ENCODE data around the gene STARD13.
"Not testable (repeated sequence)": the region's sequence is repeated elsewhere in the genome, so short reads cannot be mapped to it uniquely, and the experiment has no call there.

The STARD13 gene

DNA sequence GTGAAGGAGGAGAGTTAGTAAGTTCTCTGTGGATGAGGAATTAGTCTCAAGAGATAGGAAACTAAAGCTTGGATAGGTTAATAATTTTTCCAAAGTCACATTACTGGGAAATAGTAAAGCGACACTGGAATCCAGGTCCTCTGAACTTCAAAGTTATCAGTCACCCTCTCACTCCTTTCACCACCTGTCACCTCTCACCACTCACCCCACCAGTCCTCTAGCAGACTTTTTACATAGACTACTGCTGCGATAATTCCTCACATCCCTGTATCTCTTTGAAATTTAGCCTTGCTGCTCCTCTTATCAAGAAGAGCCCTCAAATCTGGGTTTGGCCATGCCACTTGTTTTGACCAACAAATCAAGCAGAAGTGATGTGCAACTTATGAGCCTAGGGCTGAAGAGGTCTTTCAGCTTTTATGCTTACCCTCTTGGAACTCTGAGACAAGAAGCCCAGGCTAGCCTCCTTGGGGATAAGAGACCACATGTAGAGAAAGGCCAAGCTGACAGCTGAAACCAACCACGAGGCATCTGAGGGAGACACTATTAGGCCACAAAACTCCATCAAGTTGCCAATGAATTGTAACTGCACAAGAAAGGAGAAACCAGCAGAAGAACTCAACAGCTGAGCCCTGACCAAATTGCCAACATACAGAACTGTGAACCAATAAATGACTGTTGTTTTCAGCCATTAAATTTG lies 41.2 kb downstream of the STARD13 start:
- no peaks in the 10 kb centered on the region for H4K20me1 ChIP-seq
- no peak overlapping the region for H3K4me2 ChIP-seq
- no peaks in the 10 kb centered on the region for H3K36me3 ChIP-seq
- no peaks in the 10 kb centered on the region for H3K4me1 ChIP-seq
- no peak overlapping the region for H3K4me3 ChIP-seq
- no peak for TF ChIP-seq Cebpa-rat (IDR thresholded peaks at IDR 0.05)
- H3K27me3 ChIP-seq, result no peaks in the 10 kb centered on the region
- no peak overlapping the region for H3K9ac ChIP-seq
- H3K9me3 ChIP-seq, result peaks cover 14% of the 10 kb centered on the region
- no peak overlapping the region for H3K27ac ChIP-seq

DNA sequence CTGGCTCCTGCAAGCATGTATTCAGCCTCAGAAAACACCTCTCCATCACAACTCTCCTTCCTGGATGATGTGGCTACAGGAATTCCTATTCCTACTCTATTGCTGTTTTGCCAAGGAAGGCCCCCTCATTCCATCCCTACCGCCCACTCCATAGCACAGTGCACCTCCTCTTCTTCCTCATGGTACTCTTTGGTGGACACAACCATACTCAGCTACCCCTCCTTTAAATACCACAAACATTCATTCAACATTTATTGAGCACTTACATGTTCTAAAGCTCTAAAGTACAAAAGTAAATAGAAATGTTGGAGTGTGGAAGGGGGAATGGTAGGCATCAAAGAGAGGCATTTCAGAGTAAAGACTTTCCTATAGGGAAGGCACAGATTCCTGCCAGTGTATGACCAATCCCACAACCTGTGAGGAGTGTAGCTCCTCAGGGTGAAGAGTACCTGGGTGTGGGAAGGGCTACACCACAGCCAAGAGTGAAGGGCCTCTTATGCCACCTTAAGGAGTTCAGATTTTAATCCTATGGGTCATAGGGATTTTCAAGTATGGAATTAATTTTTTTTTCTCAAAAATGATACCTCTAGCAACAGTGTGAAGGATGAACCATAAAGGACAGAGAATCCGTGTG lies 42.5 kb downstream of the STARD13 start:
- Histone ChIP-seq H3K9ac (no peak overlapping the region), H3K27ac (no peak overlapping the region), H4K20me1 (no peaks in the 10 kb centered on the region), H3K9me3 (peaks cover 14% of the 10 kb centered on the region), H3K4me2 (no peak overlapping the region), H3K4me1 (no peaks in the 10 kb centered on the region), H3K27me3 (no peaks in the 10 kb centered on the region), H3K4me3 (no peak overlapping the region), H3K36me3 (no peaks in the 10 kb centered on the region)
- no peak for TF ChIP-seq Cebpa-rat (IDR thresholded peaks at IDR 0.05)

DNA sequence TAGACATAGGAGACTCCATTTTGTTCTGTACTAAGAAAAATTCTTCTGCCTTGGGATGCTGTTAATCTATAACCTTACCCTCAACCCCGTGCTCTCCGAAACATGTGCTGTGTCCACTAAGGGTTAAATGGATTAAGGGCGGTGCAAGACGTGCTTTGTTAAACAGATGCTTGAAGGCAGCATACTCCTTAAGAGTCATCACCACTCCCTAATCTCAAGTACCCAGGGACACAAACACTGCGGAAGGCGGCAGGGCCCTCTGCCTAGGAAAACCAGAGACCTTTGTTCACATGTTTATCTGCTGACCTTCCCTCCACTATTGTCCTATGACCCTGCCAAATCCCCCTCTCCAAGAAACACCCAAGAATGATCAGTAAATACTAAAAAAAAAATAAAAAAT lies 43.2 kb downstream of the STARD13 start:
- H3K4me2 ChIP-seq, H3K9ac ChIP-seq, H4K20me1 ChIP-seq, H3K36me3 ChIP-seq, H3K4me1 ChIP-seq, H3K27ac ChIP-seq, H3K4me3 ChIP-seq, H3K27me3 ChIP-seq: not testable (repeated sequence)
- peaks cover 14% of the 10 kb centered on the region for H3K9me3 ChIP-seq

DNA sequence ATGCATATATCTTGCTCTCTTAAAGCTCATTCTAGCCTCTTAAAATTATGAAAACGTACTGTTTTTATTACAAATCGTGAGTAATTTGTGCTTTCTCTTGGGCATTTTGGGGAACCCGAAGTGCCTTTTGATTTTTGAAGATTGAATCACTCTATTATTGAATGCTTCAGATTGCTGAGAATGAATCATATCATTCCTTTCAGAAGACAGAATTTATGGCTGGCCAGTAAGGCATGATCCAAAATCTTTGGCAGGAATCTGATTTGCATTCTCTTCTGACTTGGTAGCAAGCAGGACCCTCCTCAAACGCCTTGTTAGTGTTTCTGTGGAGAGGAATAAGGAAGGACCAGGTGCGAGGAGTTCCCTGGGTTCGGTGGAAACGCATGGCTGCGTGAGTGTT lies 49.5 kb downstream of the STARD13 start:
- no peak for TF ChIP-seq Cebpa-rat (IDR thresholded peaks at IDR 0.05)
- H3K27ac ChIP-seq, result no peak overlapping the region
- H4K20me1 ChIP-seq, result no peaks in the 10 kb centered on the region
- no peak overlapping the region for H3K9ac ChIP-seq
- peaks cover 27% of the 10 kb centered on the region for H3K9me3 ChIP-seq
- no peak overlapping the region for H3K4me3 ChIP-seq
- H3K4me2 ChIP-seq, result no peak overlapping the region
- H3K27me3 ChIP-seq, result no peaks in the 10 kb centered on the region
- no peaks in the 10 kb centered on the region for H3K36me3 ChIP-seq
- H3K4me1 ChIP-seq, result no peaks in the 10 kb centered on the region

DNA sequence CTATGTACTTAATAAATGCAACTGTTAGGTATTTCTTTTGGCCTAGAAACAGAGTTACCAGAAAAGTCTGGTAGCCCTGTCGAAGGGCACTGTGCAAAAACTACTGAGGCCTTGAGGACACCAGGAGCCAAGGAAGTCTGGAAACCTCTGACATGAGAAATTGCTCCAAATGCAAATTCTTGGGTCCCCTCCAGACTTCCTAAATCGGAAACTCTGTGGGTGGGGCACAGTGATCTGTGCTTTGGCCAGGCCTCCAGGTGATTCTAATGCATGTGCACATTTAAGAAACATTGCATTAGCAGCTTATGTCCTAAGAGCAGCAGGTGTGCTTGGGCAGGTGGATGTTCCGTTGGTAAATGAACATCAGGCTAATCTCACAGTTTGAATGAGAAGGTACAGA lies 50.0 kb downstream of the STARD13 start:
- no peak overlapping the region for H3K27ac ChIP-seq
- H3K4me3 ChIP-seq, result no peak overlapping the region
- peaks cover 27% of the 10 kb centered on the region for H3K9me3 ChIP-seq
- H3K27me3 ChIP-seq, result no peaks in the 10 kb centered on the region
- no peak for TF ChIP-seq Cebpa-rat (IDR thresholded peaks at IDR 0.05)
- no peaks in the 10 kb centered on the region for H4K20me1 ChIP-seq
- H3K36me3 ChIP-seq, result no peaks in the 10 kb centered on the region
- H3K4me2 ChIP-seq, result no peak overlapping the region
- H3K9ac ChIP-seq, result no peak overlapping the region
- no peaks in the 10 kb centered on the region for H3K4me1 ChIP-seq

DNA sequence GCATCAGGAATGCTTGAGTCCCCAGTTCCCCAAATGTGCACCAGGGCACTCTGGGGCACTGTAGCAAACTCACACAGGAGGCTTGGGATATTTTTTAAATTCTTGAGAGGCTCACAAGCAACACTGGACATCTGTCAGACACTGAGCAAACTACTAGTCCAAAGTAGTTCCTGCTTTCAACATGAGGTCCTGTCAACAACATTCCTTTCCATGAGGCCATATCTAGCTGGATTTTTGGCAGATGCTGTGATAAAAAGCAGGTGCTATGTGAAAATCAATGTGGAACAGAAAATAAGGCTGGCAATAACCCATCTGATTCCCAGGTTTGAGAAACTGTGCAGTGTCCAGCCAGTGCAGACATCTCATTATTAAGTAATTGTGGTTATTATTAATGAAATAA lies 50.5 kb downstream of the STARD13 start:
- H3K4me2 ChIP-seq, result no peak overlapping the region
- H3K27me3 ChIP-seq, result no peaks in the 10 kb centered on the region
- peaks cover 24% of the 10 kb centered on the region for H3K9me3 ChIP-seq
- no peak overlapping the region for H3K9ac ChIP-seq
- H3K27ac ChIP-seq, result no peak overlapping the region
- TF ChIP-seq Cebpa-rat (IDR thresholded peaks at IDR 0.05), result no peak
- H3K4me3 ChIP-seq, result no peak overlapping the region
- H3K36me3 ChIP-seq, result no peaks in the 10 kb centered on the region
- no peaks in the 10 kb centered on the region for H4K20me1 ChIP-seq
- H3K4me1 ChIP-seq, result no peaks in the 10 kb centered on the region; the same call in 1 of the 2 replicates

DNA sequence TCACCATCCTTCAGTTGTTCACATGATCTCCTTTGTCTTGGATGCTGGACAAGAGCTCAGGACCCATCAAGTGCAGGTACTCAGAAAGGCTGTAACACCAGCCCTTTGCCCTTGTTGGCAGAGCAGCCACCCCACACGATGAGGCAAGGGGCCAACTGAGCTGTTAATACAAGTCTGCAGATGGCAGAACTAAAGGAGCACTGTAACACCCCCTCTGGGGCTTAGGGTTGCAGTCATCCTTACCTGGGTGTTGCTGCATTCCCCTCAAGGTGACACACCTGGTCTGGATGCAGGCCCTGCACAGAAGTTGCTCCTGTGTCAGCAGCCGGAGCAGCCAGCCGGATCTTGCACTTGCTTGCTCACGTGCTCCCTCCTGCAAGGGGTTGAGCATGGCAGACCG lies 52.0 kb downstream of the STARD13 start:
- Histone ChIP-seq H3K4me1 (peaks cover 6% of the 10 kb centered on the region), H3K27me3 (no peaks in the 10 kb centered on the region), H4K20me1 (no peaks in the 10 kb centered on the region), H3K9me3 (peaks cover 21% of the 10 kb centered on the region), H3K36me3 (no peaks in the 10 kb centered on the region), H3K4me3 (no peak overlapping the region), H3K4me2 (no peak overlapping the region), H3K27ac (no peak overlapping the region), H3K9ac (no peak overlapping the region)
- no peak for TF ChIP-seq Cebpa-rat (IDR thresholded peaks at IDR 0.05)

DNA sequence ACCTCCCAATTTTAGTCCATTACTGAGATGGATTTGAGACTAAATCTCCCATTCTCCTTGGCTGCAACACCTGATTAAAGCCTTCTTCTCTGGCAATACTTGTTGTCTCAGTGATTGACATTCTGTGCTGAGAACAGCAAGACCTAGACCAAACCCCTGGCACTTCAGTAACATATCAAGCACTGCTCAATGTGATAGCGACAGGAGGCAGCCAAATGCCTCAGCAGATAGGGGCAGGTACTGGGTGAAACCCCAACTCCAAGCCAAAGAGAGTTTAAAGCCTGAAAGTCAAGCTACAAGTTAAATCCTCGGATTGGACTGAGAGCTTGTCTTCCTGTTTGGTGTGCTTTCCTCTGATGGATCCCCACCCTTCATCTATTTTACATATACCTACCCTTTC lies 52.7 kb downstream of the STARD13 start:
- H3K27ac ChIP-seq, result no peak overlapping the region
- H3K27me3 ChIP-seq, result no peaks in the 10 kb centered on the region
- no peak overlapping the region for H3K4me2 ChIP-seq
- H3K36me3 ChIP-seq, result no peaks in the 10 kb centered on the region
- peaks cover 6% of the 10 kb centered on the region for H3K4me1 ChIP-seq
- no peak overlapping the region for H3K9ac ChIP-seq
- H3K9me3 ChIP-seq, result peaks cover 21% of the 10 kb centered on the region
- TF ChIP-seq Cebpa-rat (IDR thresholded peaks at IDR 0.05), result no peak
- no peak overlapping the region for H3K4me3 ChIP-seq
- H4K20me1 ChIP-seq, result no peaks in the 10 kb centered on the region

DNA sequence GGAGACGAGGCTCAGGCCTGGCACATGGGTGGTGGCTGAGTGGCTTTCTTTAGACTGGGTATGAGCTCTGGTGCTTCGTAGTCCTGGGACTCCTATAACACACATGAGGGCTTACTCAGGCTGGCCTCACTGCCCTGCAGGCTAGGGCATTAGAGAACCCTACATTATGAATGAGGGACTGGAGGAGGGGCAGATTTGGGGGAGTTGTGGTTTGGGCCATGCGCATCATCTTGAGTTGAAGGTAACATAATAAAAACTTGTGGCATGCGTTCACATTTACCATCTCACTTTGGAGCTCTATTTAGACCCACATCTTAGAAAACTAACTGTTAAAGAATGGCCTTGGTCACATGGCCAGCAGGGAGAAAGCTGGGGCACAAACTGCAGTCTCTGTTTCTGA lies 54.2 kb downstream of the STARD13 start:
- TF ChIP-seq Cebpa-rat (IDR thresholded peaks at IDR 0.05), result no peak
- no peak overlapping the region for H3K9ac ChIP-seq
- no peaks in the 10 kb centered on the region for H4K20me1 ChIP-seq
- no peak overlapping the region for H3K4me3 ChIP-seq
- H3K9me3 ChIP-seq, result peaks cover 21% of the 10 kb centered on the region
- H3K4me1 ChIP-seq, result peaks cover 8% of the 10 kb centered on the region
- H3K27ac ChIP-seq, result no peak overlapping the region
- no peaks in the 10 kb centered on the region for H3K36me3 ChIP-seq
- no peaks in the 10 kb centered on the region for H3K27me3 ChIP-seq
- no peak overlapping the region for H3K4me2 ChIP-seq

DNA sequence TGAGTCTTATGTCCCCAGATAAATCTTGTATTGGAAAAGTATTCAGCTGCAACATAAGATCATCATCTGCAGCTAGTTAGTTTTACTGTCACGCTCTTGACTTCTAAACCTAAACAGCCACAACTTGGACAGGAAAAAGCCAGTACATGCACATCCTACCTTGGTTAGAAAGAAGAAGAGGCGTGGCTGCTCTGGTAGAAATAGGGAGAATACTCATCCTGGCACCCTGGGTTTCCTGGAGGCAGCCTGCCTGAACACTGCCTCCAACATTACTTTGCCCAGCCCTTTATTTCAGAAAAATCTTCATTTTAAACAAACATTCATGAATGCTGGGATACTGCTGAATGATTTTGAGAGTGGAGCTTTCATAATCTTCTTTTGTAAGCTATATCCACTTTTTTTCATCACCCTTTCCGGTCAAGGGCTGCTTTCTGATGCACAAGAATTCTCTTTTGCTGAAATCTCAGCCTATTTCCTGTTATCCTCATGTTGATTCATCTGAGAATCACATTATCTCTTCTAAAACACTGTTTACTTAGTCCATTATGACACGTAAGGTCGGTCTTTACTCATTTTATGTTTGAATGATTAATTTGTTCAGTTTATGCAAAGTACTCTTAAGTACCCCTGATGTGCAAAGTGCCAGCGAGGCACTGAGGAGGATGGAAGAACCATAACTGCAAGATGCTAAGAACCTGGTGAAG lies 55.2 kb downstream of the STARD13 start:
- H3K9me3 ChIP-seq, result peaks cover 21% of the 10 kb centered on the region
- no peaks in the 10 kb centered on the region for H3K36me3 ChIP-seq
- H3K4me1 ChIP-seq, result peaks cover 15% of the 10 kb centered on the region
- no peak overlapping the region for H3K27ac ChIP-seq
- TF ChIP-seq Cebpa-rat (IDR thresholded peaks at IDR 0.05), result no peak
- no peaks in the 10 kb centered on the region for H3K27me3 ChIP-seq
- no peaks in the 10 kb centered on the region for H4K20me1 ChIP-seq
- no peak overlapping the region for H3K4me3 ChIP-seq
- H3K9ac ChIP-seq, result no peak overlapping the region
- no peak overlapping the region for H3K4me2 ChIP-seq

Measured in BLaER1 (cell line).